Loucy (cell line): Measurements from ENCODE around the gene NDUFV2.
"Not testable (repeated sequence)": the region's sequence is repeated elsewhere in the genome, so short reads cannot be mapped to it uniquely, and the experiment has no call there.

ENCODE experiments used
- H2AFZ ChIP-seq: fragments of 200-600 bp; sonication (generic); 2 replicates; pipeline ENCODE4 v1.6.0; 2016; ENCODE audit warnings: antibody characterized with exemption, mild to moderate bottlenecking, low read length, moderate library complexity
- H3F3A ChIP-seq: fragments of 200-600 bp; 2 replicates; pipeline ENCODE4 v1.6.0; 2016; ENCODE audit warnings: antibody characterized with exemption, low read depth, mild to moderate bottlenecking
- H3K27me3 ChIP-seq: fragments of 200-600 bp; sonication (generic); 2 replicates; pipeline ENCODE4 v1.6.1; 2014; ENCODE audit warnings: low read length, mild to moderate bottlenecking; ENCODE audit not compliant: insufficient read depth, poor library complexity, severe bottlenecking
- H3K36me3 ChIP-seq: fragments of 200-600 bp; sonication (generic); 2 replicates; pipeline ENCODE4 v1.6.1; 2016; ENCODE audit warnings: low read length; ENCODE audit not compliant: insufficient read depth
- H3K4me1 ChIP-seq: fragments of 200-600 bp; sonication (generic); 2 replicates; pipeline ENCODE4 v1.5.1; 2014; ENCODE audit warnings: low read length, mild to moderate bottlenecking; ENCODE audit not compliant: insufficient read depth, poor library complexity, severe bottlenecking
- H3K4me2 ChIP-seq: fragments of 200-600 bp; sonication (generic); 2 replicates; pipeline ENCODE4 v1.6.0; 2014; ENCODE audit warnings: antibody characterized with exemption, low read length, low read depth, mild to moderate bottlenecking; ENCODE audit not compliant: poor library complexity, severe bottlenecking
- H3K4me3 ChIP-seq: fragments of 200-600 bp; sonication (generic); 2 replicates; pipeline ENCODE4 v1.5.1; 2014; ENCODE audit warnings: low read length, mild to moderate bottlenecking, mixed read lengths; ENCODE audit not compliant: poor library complexity, severe bottlenecking
- H3K79me2 ChIP-seq: fragments of 200-600 bp; sonication (generic); 2 replicates; pipeline ENCODE4 v1.6.1; 2014; ENCODE audit warnings: low read length; ENCODE audit not compliant: insufficient read depth
- H3K9ac ChIP-seq: fragments of 200-600 bp; sonication (generic); 2 replicates; pipeline ENCODE4 v1.6.0; 2014; ENCODE audit warnings: mild to moderate bottlenecking, low read depth, low read length, moderate library complexity; ENCODE audit not compliant: poor library complexity, severe bottlenecking
- H3K9me2 ChIP-seq: fragments of 200-600 bp; sonication (generic); replicated peaks from 2 replicates; pipeline ENCODE4 v1.6.1; 2016; ENCODE audit warnings: low read depth, low read length, mixed read lengths
- H3K9me3 ChIP-seq: fragments of 200-600 bp; sonication (generic); 2 replicates; pipeline ENCODE4 v1.6.1; 2014; ENCODE audit warnings: mild to moderate bottlenecking, antibody characterized with exemption, low read length, low read depth; ENCODE audit not compliant: insufficient read depth
- H4K20me1 ChIP-seq: fragments of 200-600 bp; sonication (generic); 2 replicates; pipeline ENCODE4 v1.6.0; 2014; ENCODE audit warnings: antibody characterized with exemption, low read length, mild to moderate bottlenecking; ENCODE audit not compliant: insufficient read depth, poor library complexity, severe bottlenecking
- CTCF ChIP-seq: fragments of 200-600 bp; sonication (generic); conservative IDR thresholded peaks from 2 replicates; pipeline ENCODE4 v1.5.1; 2014; ENCODE audit warnings: mild to moderate bottlenecking, antibody characterized with exemption, low read length
- EZH2phosphoT487 ChIP-seq: fragments of 200-600 bp; IDR thresholded peaks from 2 replicates; pipeline ENCODE4 v1.6.1; 2018; ENCODE audit warnings: antibody characterized with exemption, mild to moderate bottlenecking, moderate library complexity, borderline replicate concordance

Gene NDUFV2

GRCh38 chr18:9164149-9164548 lies 61.6 kb downstream of the NDUFV2 start:
- not testable (repeated sequence) for H3K4me3 ChIP-seq, H3F3A ChIP-seq, H3K9me2 ChIP-seq, H2AFZ ChIP-seq, H3K27me3 ChIP-seq, H3K9me3 ChIP-seq, H4K20me1 ChIP-seq, H3K36me3 ChIP-seq, H3K4me1 ChIP-seq, H3K4me2 ChIP-seq, H3K9ac ChIP-seq
- H3K79me2 ChIP-seq: peaks cover 47% of the 10 kb centered on the region; the same call in 1 of the 2 replicates

- peaks cover 37% of the 10 kb centered on the region; the same call in 1 of the 2 replicates for H3K79me2 ChIP-seq
- H3K27me3 ChIP-seq: not testable (repeated sequence)
These were observed 63.4 kb downstream of the NDUFV2 start for GRCh38 chr18:9165883-9166282.

GRCh38 chr18:9169515-9169914 lies 67.0 kb downstream of the NDUFV2 start:
- not testable (repeated sequence) for H3K4me1 ChIP-seq, H3K9ac ChIP-seq, H4K20me1 ChIP-seq, H3K4me2 ChIP-seq, H3K27me3 ChIP-seq, H3K4me3 ChIP-seq, H3K9me2 ChIP-seq, H3K9me3 ChIP-seq, H3K36me3 ChIP-seq, H3F3A ChIP-seq, H2AFZ ChIP-seq
- H3K79me2 ChIP-seq: peaks cover 40% of the 10 kb centered on the region

More at GRCh38 chr18:9165883-9166282, 63.4 kb downstream of the NDUFV2 start:
- H3K9me2 ChIP-seq, H3K9me3 ChIP-seq, H3K4me2 ChIP-seq, H3K36me3 ChIP-seq, H2AFZ ChIP-seq, H3F3A ChIP-seq, H3K9ac ChIP-seq, H3K4me3 ChIP-seq, H3K4me1 ChIP-seq, H4K20me1 ChIP-seq: not testable (repeated sequence)

- H3K9me2 ChIP-seq, H3F3A ChIP-seq, H3K36me3 ChIP-seq, H3K9me3 ChIP-seq, H3K4me3 ChIP-seq, H3K4me2 ChIP-seq, H3K27me3 ChIP-seq, H3K4me1 ChIP-seq, H3K9ac ChIP-seq, H2AFZ ChIP-seq, H4K20me1 ChIP-seq: not testable (repeated sequence)
- peaks cover 43% of the 10 kb centered on the region for H3K79me2 ChIP-seq
These were observed 69.4 kb downstream of the NDUFV2 start for GRCh38 chr18:9171919-9172318.

- H3K36me3 ChIP-seq: no peaks in the 10 kb centered on the region
- no peaks in the 10 kb centered on the region for H3K4me1 ChIP-seq
- no peaks in the 10 kb centered on the region for H4K20me1 ChIP-seq
- H3K9me2 ChIP-seq: no peaks in the 10 kb centered on the region
- no peaks in the 10 kb centered on the region for H3F3A ChIP-seq
- no peak overlapping the region for H3K4me3 ChIP-seq
- no peaks in the 10 kb centered on the region for H3K27me3 ChIP-seq
- no peak overlapping the region for H2AFZ ChIP-seq
- no peak overlapping the region for H3K9ac ChIP-seq
- H3K9me3 ChIP-seq: no peaks in the 10 kb centered on the region
- TF ChIP-seq CTCF (no peak), EZH2phosphoT487 (no peak)
- peaks cover 45% of the 10 kb centered on the region for H3K79me2 ChIP-seq
- no peak overlapping the region for H3K4me2 ChIP-seq
These were observed 70.1 kb downstream of the NDUFV2 start for GRCh38 chr18:9172506-9173127.
